Fibroblast of lung (primary cell): ENCODE data around the gene BIVM. TPM values are rescaled to one million over a fixed set of nuclear protein-coding genes. Genes with fewer than 3 reads are reported as not detected.

ENCODE experiments used
- DNase-seq, 2 donors: peaks; one replicate each; pipeline versions ENCODE4 v3.0.0 to v3.0.0-alpha.2; 2010; ENCODE audit warnings: low read depth in 2 of 2
- H2AFZ ChIP-seq: 2 replicates; pipeline ENCODE4 v1.5.1; 2012; ENCODE audit warnings: low read length, control low read depth, inconsistent platforms
- H3K27ac ChIP-seq: 2 replicates; pipeline ENCODE4 v1.5.1; 2011; ENCODE audit warnings: low read length, control low read depth; ENCODE audit not compliant: insufficient read depth
- H3K27me3 ChIP-seq: 2 replicates; pipeline ENCODE4 v1.5.1; 2011; ENCODE audit warnings: mild to moderate bottlenecking, low read length; ENCODE audit not compliant: control insufficient read depth, insufficient read depth
- H3K36me3 ChIP-seq: 2 replicates; pipeline ENCODE4 v1.5.1; 2011; ENCODE audit warnings: low read length; ENCODE audit not compliant: control insufficient read depth, insufficient read depth
- H3K4me1 ChIP-seq: 2 replicates; pipeline ENCODE4 v1.5.1; 2011; ENCODE audit warnings: low read length; ENCODE audit not compliant: control insufficient read depth, insufficient read depth; ENCODE audit errors: extremely low read depth
- H3K4me2 ChIP-seq: 2 replicates; pipeline ENCODE4 v1.5.1; 2011; ENCODE audit warnings: low read length, control low read depth; ENCODE audit not compliant: insufficient read depth; ENCODE audit errors: extremely low read depth
- H3K4me3 ChIP-seq, 4 experiments: fragments of 200-600 bp in 1 of 4; sonication (generic) in 1 of 4; replicated peaks in 1 of 4; 2 replicates each; pipeline ENCODE4 v1.5.1; 2011 to 2016; ENCODE audit warnings: low read length in 4 of 4, low read depth in 3 of 4, mild to moderate bottlenecking in 3 of 4, control low read depth in 2 of 4, inconsistent platforms in 1 of 4, mixed read lengths in 1 of 4; ENCODE audit not compliant: insufficient read depth in 1 of 4; ENCODE audit errors: control extremely low read depth in 1 of 4
- H3K79me2 ChIP-seq: 2 replicates; pipeline ENCODE4 v1.5.1; 2012; ENCODE audit warnings: mild to moderate bottlenecking, low read length, inconsistent platforms; ENCODE audit not compliant: control insufficient read depth, insufficient read depth
- H3K9ac ChIP-seq: 2 replicates; pipeline ENCODE4 v1.5.1; 2011; ENCODE audit warnings: mild to moderate bottlenecking, low read length, control low read depth; ENCODE audit not compliant: insufficient read depth
- H3K9me3 ChIP-seq: 2 replicates; pipeline ENCODE4 v1.5.1; 2012; ENCODE audit warnings: low read depth, low read length; ENCODE audit not compliant: control insufficient read depth, insufficient read depth
- H4K20me1 ChIP-seq: 2 replicates; pipeline ENCODE4 v1.5.1; 2011; ENCODE audit warnings: low read length; ENCODE audit not compliant: control insufficient read depth, insufficient read depth; ENCODE audit errors: extremely low read depth
- CTCF ChIP-seq, 2 donors: IDR thresholded peaks in 1 of 2; conservative IDR thresholded peaks in 1 of 2; 1 replicate in 1 of 2; 2 replicates in 1 of 2; pipeline ENCODE4 v1.5.1; 2011 to 2012; ENCODE audit warnings: low read length in 2 of 2, control low read depth in 1 of 2, inconsistent platforms in 1 of 2, low read depth in 1 of 2, mild to moderate bottlenecking in 1 of 2
- EZH2 ChIP-seq: IDR thresholded peaks from 2 replicates; pipeline ENCODE4 v1.5.1; 2012; ENCODE audit warnings: low read length, control low read depth, mild to moderate bottlenecking; ENCODE audit errors: missing control alignments
- polyA plus RNA-seq, 2 donors: library from polyadenylated mRNA; depleted of rRNA in 1 of 2; stranded (reverse) in 1 of 2; unstranded in 1 of 2; fragments of >200 nt; gene quantifications; 2 replicates each; pipeline ENCODE4 v1.2.1, GENCODE V29; 2011 to 2012; ENCODE audit warnings: missing spikeins in 1 of 2
- total RNA-seq: library from RNA; depleted of rRNA; stranded (reverse); fragments of >200 nt; gene quantifications from 2 replicates; pipeline ENCODE4 v1.2.1, GENCODE V29; 2014

BIVM gene
- total and polyA plus RNA-seq, 2 donors (not counting 1 experiment from before 2014, with no cell fraction given) = 22.3 to 22.4 TPM

GRCh38 chr13:102815788-102816187 lies 16.9 kb downstream of the BIVM start:
- TF ChIP-seq EZH2 (no peak), CTCF (conservative IDR thresholded peaks at IDR 0.05 in 1 of 2, IDR thresholded peaks at IDR 0.05 in 1 of 2; ENCODE audit: low read depth in 1 of 2, low read length in 2 of 2) (no peak)
- no peak overlapping the region for H3K4me3 ChIP-seq
- H4K20me1 ChIP-seq = no peaks in the 10 kb centered on the region
- DNase-seq = no peak
- H3K9me3 ChIP-seq = no peaks in the 10 kb centered on the region
- peaks cover 3% of the 10 kb centered on the region for H3K4me1 ChIP-seq
- no peak overlapping the region for H3K4me2 ChIP-seq
- H3K9ac ChIP-seq = no peak overlapping the region
- no peak overlapping the region for H3K27ac ChIP-seq
- no peaks in the 10 kb centered on the region for H3K27me3 ChIP-seq
- H3K36me3 ChIP-seq = peaks cover 1% of the 10 kb centered on the region
- H3K79me2 ChIP-seq = peaks cover 23% of the 10 kb centered on the region
- H2AFZ ChIP-seq = no peak overlapping the region

- peaks cover 1% of the 10 kb centered on the region for H3K36me3 ChIP-seq
- DNase-seq = peak in 1 of 2 donors; percentile 11
Measured at GRCh38 chr13:102816708-102817107, 17.8 kb downstream of the BIVM start.

DNA sequence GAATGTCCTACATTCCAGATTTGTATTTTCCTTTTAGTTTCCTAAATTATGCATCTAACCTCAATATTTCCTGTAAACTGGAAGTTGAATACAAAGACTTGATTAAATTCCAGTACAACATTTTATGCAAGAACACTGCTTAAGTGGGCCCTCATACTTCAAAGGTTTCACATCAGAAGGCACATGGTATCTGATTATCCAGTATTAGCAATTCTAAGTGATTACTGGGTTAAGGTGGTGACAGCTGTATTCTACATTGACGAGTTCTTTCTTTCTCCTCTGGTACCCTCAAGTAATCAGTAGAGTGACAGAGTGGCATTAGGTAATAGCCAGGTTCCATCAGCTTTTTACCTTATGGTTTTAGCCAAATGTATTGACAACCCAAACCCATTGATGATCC lies 18.3 kb downstream of the BIVM start:
- Histone ChIP-seq H3K79me2 (peaks cover 21% of the 10 kb centered on the region), H3K9ac (no peak overlapping the region), H3K27ac (no peak overlapping the region), H3K36me3 (peaks cover 1% of the 10 kb centered on the region), H2AFZ (no peak overlapping the region), H3K27me3 (no peaks in the 10 kb centered on the region), H4K20me1 (no peaks in the 10 kb centered on the region), H3K4me3 (no peak overlapping the region), H3K9me3 (no peaks in the 10 kb centered on the region), H3K4me1 (peaks cover 3% of the 10 kb centered on the region), H3K4me2 (no peak overlapping the region)
- TF ChIP-seq CTCF (conservative IDR thresholded peaks at IDR 0.05 in 1 of 2, IDR thresholded peaks at IDR 0.05 in 1 of 2; ENCODE audit: low read depth in 1 of 2, low read length in 2 of 2) = no peak
- TF ChIP-seq EZH2 = no peak
- DNase-seq = no peak

More at GRCh38 chr13:102816708-102817107, 17.8 kb downstream of the BIVM start:
- Histone ChIP-seq H3K9ac (no peak overlapping the region), H3K4me2 (no peak overlapping the region), H2AFZ (no peak overlapping the region), H3K79me2 (peaks cover 23% of the 10 kb centered on the region), H3K4me1 (peaks cover 3% of the 10 kb centered on the region), H3K27me3 (no peaks in the 10 kb centered on the region), H3K27ac (no peak overlapping the region), H3K9me3 (no peaks in the 10 kb centered on the region), H3K4me3 (no peak overlapping the region), H4K20me1 (no peaks in the 10 kb centered on the region)
- TF ChIP-seq EZH2 = no peak
- TF ChIP-seq CTCF (conservative IDR thresholded peaks at IDR 0.05 in 1 of 2, IDR thresholded peaks at IDR 0.05 in 1 of 2; ENCODE audit: low read depth in 1 of 2, low read length in 2 of 2) = no peak
